HepG2 (cell line): Measurements from ENCODE around the gene AP5Z1. TPM values are rescaled to one million over a fixed set of nuclear protein-coding genes. Genes with fewer than 3 reads are reported as not detected.
A peak's percentile ranks its signal among the peaks of the same experiment; 100 is the strongest.

Experiments used
- AHR ChIP-seq: IDR thresholded peaks from 2 replicates; pipeline ENCODE4 v1.6.1; 2018; ENCODE audit warnings: missing genetic modification reagents, missing compliant biosample characterization
- CHCHD3 ChIP-seq: sonication (generic); formaldehyde crosslinking; IDR thresholded peaks from 2 replicates; pipeline ENCODE4 v1.8.0; 2022; ENCODE audit warnings: mild to moderate bottlenecking, missing genetic modification reagents, moderate library complexity
- CTCF ChIP-seq: sonication (generic); formaldehyde crosslinking; IDR thresholded peaks from 2 replicates; pipeline ENCODE4 v1.5.0; 2020; ENCODE audit warnings: mild to moderate bottlenecking, missing genetic modification reagents, moderate library complexity
- EHMT2 ChIP-seq: fragments of 200-600 bp; sonication (generic); IDR thresholded peaks from 2 replicates; pipeline ENCODE4 v1.7.0; 2017; ENCODE audit warnings: antibody characterized with exemption, low read depth, low read length, borderline replicate concordance
- ERF ChIP-seq: IDR thresholded peaks from 2 replicates; pipeline ENCODE4 v1.6.1; 2018; ENCODE audit warnings: missing biosample characterization, missing genetic modification reagents
- ETV6 ChIP-seq: sonication (generic); formaldehyde crosslinking; conservative IDR thresholded peaks from 2 replicates; pipeline ENCODE4 v1.4.0; 2020; ENCODE audit warnings: missing genetic modification reagents
- GATAD1 ChIP-seq: IDR thresholded peaks from 2 replicates; pipeline ENCODE4 v1.6.1; 2016; ENCODE audit warnings: missing genetic modification reagents, missing compliant biosample characterization
- HNF4A ChIP-seq: sonication (generic); formaldehyde crosslinking; IDR thresholded peaks from 2 replicates; pipeline ENCODE4 v1.4.0; 2020; ENCODE audit warnings: missing genetic modification reagents
- HNF4G ChIP-seq, 2 experiments: sonication (generic) in 1 of 2; formaldehyde crosslinking in 1 of 2; IDR thresholded peaks; 2 replicates each; pipeline versions ENCODE4 v1.4.0 to v1.6.1; 2011 to 2020; ENCODE audit warnings: borderline replicate concordance in 2 of 2, low read depth in 2 of 2, mild to moderate bottlenecking in 2 of 2, low read length in 1 of 2, missing genetic modification reagents in 1 of 2, moderate library complexity in 1 of 2
- HOXA3 ChIP-seq: sonication (generic); formaldehyde crosslinking; IDR thresholded peaks from 2 replicates; pipeline ENCODE4 v1.5.0; 2020; ENCODE audit warnings: missing genetic modification reagents
- KLF15 ChIP-seq: sonication (generic); formaldehyde crosslinking; IDR thresholded peaks from 2 replicates; pipeline ENCODE4 v1.8.1; 2023; ENCODE audit warnings: borderline replicate concordance, mild to moderate bottlenecking, inconsistent platforms, missing genetic modification reagents, mixed read lengths
- NR2C2 ChIP-seq: sonication (generic); formaldehyde crosslinking; IDR thresholded peaks from 2 replicates; pipeline ENCODE4 v1.4.0; 2020; ENCODE audit warnings: missing genetic modification reagents, mild to moderate bottlenecking, moderate library complexity, borderline replicate concordance
- PHF8 ChIP-seq: sonication (generic); formaldehyde crosslinking; IDR thresholded peaks from 2 replicates; pipeline ENCODE4 v1.5.0; 2020; ENCODE audit warnings: missing genetic modification reagents
- RAD21 ChIP-seq: fragments of 450-650 bp; formaldehyde crosslinking; IDR thresholded peaks from 2 replicates; pipeline ENCODE4 v1.5.0; 2020; ENCODE audit warnings: mild to moderate bottlenecking
- SALL1 ChIP-seq: sonication (generic); formaldehyde crosslinking; IDR thresholded peaks from 2 replicates; pipeline ENCODE4 v1.8.0; 2022; ENCODE audit warnings: mild to moderate bottlenecking, missing genetic modification reagents
- SMARCC2 ChIP-seq: fragments of 450-650 bp; IDR thresholded peaks from 2 replicates; pipeline ENCODE4 v1.6.1; 2017; ENCODE audit warnings: antibody characterized with exemption, mild to moderate bottlenecking
- TMF1 ChIP-seq: sonication (generic); formaldehyde crosslinking; IDR thresholded peaks from 2 replicates; pipeline ENCODE4 v1.8.1; 2022; ENCODE audit warnings: low read depth, missing genetic modification reagents
- ZBTB21 ChIP-seq: sonication (generic); formaldehyde crosslinking; IDR thresholded peaks from 2 replicates; pipeline ENCODE4 v1.4.0; 2020; ENCODE audit warnings: missing genetic modification reagents
- ZFY ChIP-seq: sonication (generic); formaldehyde crosslinking; IDR thresholded peaks from 2 replicates; pipeline ENCODE4 v1.4.0; 2020; ENCODE audit warnings: missing genetic modification reagents
- ZNF281 ChIP-seq: sonication (generic); formaldehyde crosslinking; IDR thresholded peaks from 2 replicates; pipeline ENCODE4 v1.4.0; 2020; ENCODE audit warnings: missing genetic modification reagents, borderline replicate concordance
- ZNF552 ChIP-seq: sonication (generic); formaldehyde crosslinking; IDR thresholded peaks from 2 replicates; pipeline ENCODE4 v1.9.0; 2022; ENCODE audit warnings: missing genetic modification reagents, mild to moderate bottlenecking, borderline replicate concordance
- ZNF558 ChIP-seq: sonication (generic); formaldehyde crosslinking; IDR thresholded peaks from 2 replicates; pipeline ENCODE4 v1.9.0; 2022; ENCODE audit warnings: mild to moderate bottlenecking, missing genetic modification reagents, borderline replicate concordance
- ZNF660 ChIP-seq: sonication (generic); formaldehyde crosslinking; IDR thresholded peaks from 2 replicates; pipeline ENCODE4 v1.5.1; 2020; ENCODE audit warnings: mild to moderate bottlenecking, low read depth, missing genetic modification reagents, borderline replicate concordance
- ZNF772 ChIP-seq: sonication (generic); formaldehyde crosslinking; IDR thresholded peaks from 2 replicates; pipeline ENCODE4 v1.5.0; 2020; ENCODE audit warnings: mild to moderate bottlenecking, missing genetic modification reagents
- ZNF776 ChIP-seq: sonication (generic); formaldehyde crosslinking; IDR thresholded peaks from 2 replicates; pipeline ENCODE4 v1.4.0; 2020; ENCODE audit warnings: mild to moderate bottlenecking, missing genetic modification reagents
- ZSCAN29 ChIP-seq: sonication (generic); formaldehyde crosslinking; conservative IDR thresholded peaks from 2 replicates; pipeline ENCODE4 v1.4.0; 2020; ENCODE audit warnings: mild to moderate bottlenecking, missing genetic modification reagents
- polyA plus RNA-seq, 8 experiments: library from polyadenylated mRNA; depleted of rRNA in 3 of 8; stranded (reverse) in 7 of 8; unstranded in 1 of 8; fragments of >200 nt; fragmentation: Illumina TruSeq in 4 of 8; extraction: Trizol in 4 of 8; gene quantifications; 2 replicates each; pipeline versions ENCODE4 v1.2.1 to v1.2.3, GENCODE V29; 2011 to 2016; ENCODE audit warnings: low read depth in 4 of 8, missing spikeins in 1 of 8, mixed read lengths in 1 of 8; ENCODE audit not compliant: insufficient read depth in 1 of 8
- total RNA-seq, 5 experiments: library from RNA; depleted of rRNA; stranded (reverse); fragments of >200 nt; fragmentation: Illumina TruSeq; extraction: Trizol; gene quantifications; 2 replicates each; pipeline ENCODE4 v1.2.3, GENCODE V29; 2016; ENCODE audit warnings: low read depth in 1 of 5

The AP5Z1 gene
- total and polyA plus RNA-seq, 2 of the 13 experiments (the other 11 are each of a cell fraction or from before 2014, with no cell fraction given), result 9.3 to 15.1 TPM

DNA sequence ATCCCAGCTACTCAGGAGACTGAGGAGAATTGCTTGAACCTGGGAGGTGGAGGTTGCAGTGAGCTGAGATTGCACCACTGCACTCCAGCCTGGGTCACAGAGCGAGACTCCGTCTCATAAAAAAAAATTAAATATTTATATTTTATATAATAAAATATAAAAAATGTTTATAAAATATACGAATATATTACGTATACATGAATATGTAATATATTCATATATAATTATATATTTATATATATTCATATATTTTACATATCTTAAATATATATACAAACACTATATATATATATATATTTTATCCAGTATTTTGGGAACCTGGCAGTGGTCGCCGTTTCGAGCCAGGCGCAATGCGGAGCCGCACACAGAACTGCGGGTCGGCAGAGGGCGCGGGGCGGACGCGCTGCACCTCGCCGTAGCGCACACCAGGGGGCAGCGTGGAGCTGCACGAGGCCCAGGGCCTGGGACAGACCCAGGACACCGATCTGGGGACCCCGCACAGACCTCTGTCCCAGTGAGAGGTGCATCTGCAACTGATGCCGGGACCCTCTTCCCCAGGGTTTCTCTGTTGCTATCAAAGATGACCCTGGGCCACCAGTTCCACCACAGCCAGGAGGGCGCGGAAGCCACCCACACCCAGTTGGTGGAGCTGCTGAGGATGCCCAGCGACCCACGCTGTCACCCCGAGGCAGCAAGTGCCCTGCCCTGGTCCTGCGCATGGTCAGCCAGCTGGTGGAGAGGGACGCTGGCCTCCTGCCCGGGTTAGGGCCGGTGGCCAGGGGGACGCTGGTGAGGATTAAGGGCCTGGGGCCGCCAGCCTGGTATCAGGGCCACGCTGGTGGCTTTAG, 22.7 kb downstream of the AP5Z1 start (continued):
- TF ChIP-seq HNF4G (IDR thresholded peaks at IDR 0.05; ENCODE audit: borderline replicate concordance, low read depth, low read length) (no peak), HNF4G (CRISPR knock-in tag; IDR thresholded peaks at IDR 0.05; ENCODE audit: borderline replicate concordance, low read depth) (no peak), TMF1 (CRISPR knock-in tag) (no peak), ZNF772 (CRISPR knock-in tag) (no peak), HOXA3 (CRISPR knock-in tag) (0 out of 2 replicates have a peak, but pooled peaks have one; percentile 16), SALL1 (CRISPR knock-in tag) (0 out of 2 replicates have a peak, but pooled peaks have one; percentile 32), KLF15 (CRISPR knock-in tag) (no peak), ZFY (CRISPR knock-in tag) (peak; percentile 44; the same call in 1 of the 2 replicates), GATAD1 (CRISPR knock-in tag) (no peak), RAD21 (CRISPR knock-in tag) (peak; percentile 82), NR2C2 (no peak), AHR (CRISPR knock-in tag) (no peak), ZNF776 (CRISPR knock-in tag) (no peak), ZNF281 (CRISPR knock-in tag) (no peak), EHMT2 (no peak), ZNF660 (CRISPR knock-in tag) (no peak), ETV6 (no peak), ZSCAN29 (CRISPR knock-in tag) (no peak), CHCHD3 (CRISPR knock-in tag) (no peak), SMARCC2 (no peak), ZNF552 (no peak), PHF8 (CRISPR knock-in tag) (no peak), ZNF558 (CRISPR knock-in tag) (no peak), CTCF (CRISPR knock-in tag) (peak; percentile 92), HNF4A (CRISPR knock-in tag) (no peak), ERF (CRISPR knock-in tag) (no peak), ZBTB21 (CRISPR knock-in tag) (no peak)
